Measurements from ENCODE around the gene RRBP1. TPM values are rescaled to one million over a fixed set of nuclear protein-coding genes. Genes with fewer than 3 reads are reported as not detected.

RRBP1 gene
- total and polyA plus RNA-seq, 2 experiments from 2014 or later = 193 to 242 TPM

DNA sequence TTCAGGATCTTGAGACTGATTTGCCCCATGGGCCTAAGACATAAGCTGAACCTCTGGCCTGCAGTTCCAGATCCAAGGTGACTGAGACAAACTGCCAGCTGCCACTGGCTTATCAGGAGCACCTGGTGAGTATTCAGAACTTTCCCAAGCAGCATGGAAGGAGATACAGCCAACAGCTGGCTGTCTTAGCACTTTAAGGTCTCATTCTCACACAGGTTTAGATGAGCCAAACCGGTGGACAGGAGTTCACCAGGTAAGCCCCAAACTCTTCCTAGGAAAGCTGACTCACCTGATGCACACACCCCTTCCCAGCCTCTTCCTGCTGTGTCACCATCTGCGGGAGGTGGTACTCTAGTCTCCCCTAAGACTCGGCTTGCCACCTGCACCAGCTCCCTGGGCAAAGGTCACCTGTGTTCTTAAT, 17.9 kb upstream of the RRBP1 start, which contains the start of gene BANF2:
BANF2 (plus strand) TSS at position 36 of the 421 bp plus-strand sequence. CDS start 25,060 bp downstream, outside the sequence.
- Histone ChIP-seq H4K20me1 (ENCODE audit: insufficient read depth, poor library complexity, severe bottlenecking) (no peaks in the 10 kb centered on the region), H3K27ac (peak within 1 kb of the TSS; percentile 55), H3K9me2 (replicated peaks; ENCODE audit: insufficient read depth) (no peaks in the 10 kb centered on the region), H3K4me1 (ENCODE audit: insufficient read depth) (peaks cover 8% of the 10 kb centered on the region), H3K4me2 (no peak within 1 kb of the TSS), H3K27me3 (no peaks in the 10 kb centered on the region), H2AFZ (no peak within 1 kb of the TSS), H3K36me3 (replicated peaks; ENCODE audit: insufficient read depth, low read depth) (no peaks in the 10 kb centered on the region), H3K9me3 (ENCODE audit: low read depth) (no peaks in the 10 kb centered on the region), H3K4me3 (no peak within 1 kb of the TSS), H3K79me2 (no peaks in the 10 kb centered on the region)
- no peak for DNase-seq (ENCODE audit: low spot score)
- TF ChIP-seq EZH2phosphoT487 (IDR thresholded peaks at IDR 0.05; ENCODE audit: low read depth, severe bottlenecking, unreplicated experiment) (no peak), EZH2 (IDR thresholded peaks at IDR 0.05; ENCODE audit: borderline replicate concordance) (no peak)
- TF ChIP-seq, protein P1, sequence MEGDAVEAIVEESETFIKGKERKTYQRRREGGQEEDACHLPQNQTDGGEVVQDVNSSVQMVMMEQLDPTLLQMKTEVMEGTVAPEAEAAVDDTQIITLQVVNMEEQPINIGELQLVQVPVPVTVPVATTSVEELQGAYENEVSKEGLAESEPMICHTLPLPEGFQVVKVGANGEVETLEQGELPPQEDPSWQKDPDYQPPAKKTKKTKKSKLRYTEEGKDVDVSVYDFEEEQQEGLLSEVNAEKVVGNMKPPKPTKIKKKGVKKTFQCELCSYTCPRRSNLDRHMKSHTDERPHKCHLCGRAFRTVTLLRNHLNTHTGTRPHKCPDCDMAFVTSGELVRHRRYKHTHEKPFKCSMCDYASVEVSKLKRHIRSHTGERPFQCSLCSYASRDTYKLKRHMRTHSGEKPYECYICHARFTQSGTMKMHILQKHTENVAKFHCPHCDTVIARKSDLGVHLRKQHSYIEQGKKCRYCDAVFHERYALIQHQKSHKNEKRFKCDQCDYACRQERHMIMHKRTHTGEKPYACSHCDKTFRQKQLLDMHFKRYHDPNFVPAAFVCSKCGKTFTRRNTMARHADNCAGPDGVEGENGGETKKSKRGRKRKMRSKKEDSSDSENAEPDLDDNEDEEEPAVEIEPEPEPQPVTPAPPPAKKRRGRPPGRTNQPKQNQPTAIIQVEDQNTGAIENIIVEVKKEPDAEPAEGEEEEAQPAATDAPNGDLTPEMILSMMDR (IDR thresholded peaks at IDR 0.05; ENCODE audit: poor library complexity) = no peak
- 65% methylated on average over 3 of the region's 3 CpGs for WGBS (ENCODE audit: low lambda C conversion rate, missing lambda C conversion rate)

DNA sequence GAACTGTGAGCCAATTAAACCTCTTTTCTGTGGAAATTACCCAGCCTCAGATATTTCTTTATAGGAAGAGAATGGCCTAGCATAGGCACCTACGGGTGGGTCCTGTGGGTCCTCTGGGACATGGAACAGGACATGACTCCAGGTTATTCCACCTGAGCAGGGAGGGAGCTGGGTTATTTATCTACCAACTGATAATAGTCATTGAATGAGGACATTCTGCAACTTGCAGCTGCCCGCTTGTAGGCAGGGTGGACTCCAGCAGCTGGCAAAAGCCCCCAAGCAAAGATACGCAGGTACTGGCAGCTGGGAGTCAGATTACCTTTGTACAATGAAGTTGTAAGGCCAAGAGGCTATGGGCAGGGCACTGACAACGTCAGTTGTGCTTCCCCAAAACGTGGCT, 16.3 kb upstream of the RRBP1 start:
- Histone ChIP-seq H3K27ac (peak overlapping the region; percentile 55), H2AFZ (no peak overlapping the region)

DNA sequence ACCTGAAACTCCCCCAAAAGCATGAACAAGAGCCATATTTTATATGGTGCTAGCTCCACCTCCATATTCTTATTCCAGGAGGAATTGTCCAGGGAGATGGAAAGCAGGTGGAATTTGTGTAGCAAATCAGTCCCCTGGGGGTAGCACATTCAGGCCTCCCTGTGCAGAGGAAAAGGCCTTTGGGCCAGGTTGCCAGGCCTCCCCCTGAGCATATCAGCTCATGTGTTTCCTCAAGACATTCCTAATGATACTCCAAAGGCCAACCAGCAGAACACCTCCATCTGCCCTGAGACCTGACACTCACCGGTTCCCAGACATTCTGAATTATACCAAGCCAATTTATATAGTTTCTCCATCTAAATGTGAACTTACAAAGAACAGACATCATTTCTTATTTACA, 15.1 kb upstream of the RRBP1 start:
- no peaks in the 10 kb centered on the region for H3K36me3 ChIP-seq (replicated peaks; ENCODE audit: insufficient read depth, low read depth)

More for the DNA sequence above, 16.3 kb upstream of the RRBP1 start:
- H3K4me3 ChIP-seq = no peak overlapping the region
- 44% methylated on average over 5 of the region's 5 CpGs for WGBS (ENCODE audit: low lambda C conversion rate, missing lambda C conversion rate)
- H3K79me2 ChIP-seq = no peaks in the 10 kb centered on the region
- no peaks in the 10 kb centered on the region for H3K9me3 ChIP-seq (ENCODE audit: low read depth)
- H3K4me2 ChIP-seq = no peak overlapping the region
- DNase-seq (ENCODE audit: low spot score) = no peak
- no peaks in the 10 kb centered on the region for H4K20me1 ChIP-seq (ENCODE audit: insufficient read depth, poor library complexity, severe bottlenecking)
- H3K9me2 ChIP-seq (replicated peaks; ENCODE audit: insufficient read depth) = no peaks in the 10 kb centered on the region
- peaks cover 8% of the 10 kb centered on the region for H3K4me1 ChIP-seq (ENCODE audit: insufficient read depth)
- H3K27me3 ChIP-seq = no peaks in the 10 kb centered on the region
- H3K36me3 ChIP-seq (replicated peaks; ENCODE audit: insufficient read depth, low read depth) = no peaks in the 10 kb centered on the region
- TF ChIP-seq EZH2phosphoT487 (IDR thresholded peaks at IDR 0.05; ENCODE audit: low read depth, severe bottlenecking, unreplicated experiment) (no peak), EZH2 (IDR thresholded peaks at IDR 0.05; ENCODE audit: borderline replicate concordance) (no peak)
- TF ChIP-seq, protein P1 (IDR thresholded peaks at IDR 0.05; ENCODE audit: poor library complexity) = no peak

More for the DNA sequence above, 15.1 kb upstream of the RRBP1 start:
- Histone ChIP-seq H3K4me3 (no peak overlapping the region), H3K79me2 (no peaks in the 10 kb centered on the region), H3K27ac (no peak overlapping the region), H4K20me1 (ENCODE audit: insufficient read depth, poor library complexity, severe bottlenecking) (no peaks in the 10 kb centered on the region), H3K4me1 (ENCODE audit: insufficient read depth) (peaks cover 8% of the 10 kb centered on the region), H3K9me2 (replicated peaks; ENCODE audit: insufficient read depth) (no peaks in the 10 kb centered on the region), H3K4me2 (no peak overlapping the region), H2AFZ (no peak overlapping the region), H3K9me3 (ENCODE audit: low read depth) (no peaks in the 10 kb centered on the region), H3K27me3 (no peaks in the 10 kb centered on the region)
- TF ChIP-seq, protein P1 (IDR thresholded peaks at IDR 0.05; ENCODE audit: poor library complexity) = no peak
- TF ChIP-seq EZH2phosphoT487 (IDR thresholded peaks at IDR 0.05; ENCODE audit: low read depth, severe bottlenecking, unreplicated experiment) (no peak), EZH2 (IDR thresholded peaks at IDR 0.05; ENCODE audit: borderline replicate concordance) (no peak)
- WGBS (ENCODE audit: low lambda C conversion rate, missing lambda C conversion rate) = 78% methylated on average over 1 of the region's 1 CpG
- no peak for DNase-seq (ENCODE audit: low spot score)

Measured in hepatocyte (in vitro differentiated cells).